KOPT-K1 (cell line): ENCODE measurements around the gene CHST3.
"Not testable (repeated sequence)": the region's sequence is repeated elsewhere in the genome, so short reads cannot be mapped to it uniquely, and the experiment has no call there.

Experiments
- H3K27ac ChIP-seq: fragments of 200-600 bp; sonication (generic); 2 replicates; pipeline ENCODE4 v1.5.1; 2016; ENCODE audit warnings: antibody characterized with exemption, mild to moderate bottlenecking, low read depth, low read length; ENCODE audit not compliant: poor library complexity, severe bottlenecking
- H3K36me3 ChIP-seq: fragments of 200-600 bp; sonication (generic); 2 replicates; pipeline ENCODE4 v1.5.1; 2017; ENCODE audit warnings: antibody characterized with exemption, mild to moderate bottlenecking, low read length, moderate library complexity; ENCODE audit not compliant: insufficient read depth
- H3K9me3 ChIP-seq: fragments of 200-600 bp; sonication (generic); 2 replicates; pipeline ENCODE4 v1.5.1; 2017; ENCODE audit warnings: antibody characterized with exemption, low read length, mild to moderate bottlenecking; ENCODE audit not compliant: insufficient read depth, poor library complexity, severe bottlenecking

CHST3 gene

DNA sequence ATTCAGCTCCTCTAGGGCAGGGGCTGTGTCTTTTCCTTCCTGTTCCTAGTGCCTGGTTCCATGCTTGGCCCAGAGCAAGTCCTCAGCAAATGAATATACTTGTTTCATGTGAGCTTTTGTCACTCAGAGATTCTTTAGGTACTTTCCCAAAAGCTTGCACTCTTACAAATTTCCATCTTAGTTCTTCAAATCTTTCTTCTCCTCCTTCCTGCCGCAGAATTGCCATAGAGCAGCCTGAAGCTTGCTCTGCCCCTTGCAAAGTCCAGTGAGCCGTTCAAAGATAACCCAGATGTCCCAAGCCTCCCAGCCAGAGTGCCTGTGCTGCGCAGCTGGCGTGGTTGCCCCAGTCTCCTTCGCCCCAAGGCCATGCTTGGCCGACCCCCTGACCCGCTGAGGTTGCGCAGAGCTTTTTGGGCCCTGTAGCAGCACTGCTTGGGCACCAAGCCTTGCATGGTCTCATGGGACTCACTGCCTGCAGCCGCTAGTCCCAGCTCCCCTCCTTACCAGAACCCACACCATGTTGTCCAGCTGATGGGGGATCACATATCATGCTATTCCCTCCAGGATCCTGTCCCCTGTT is 20.7 kb downstream of the CHST3 start:
- Histone ChIP-seq H3K36me3 (no peaks in the 10 kb centered on the region), H3K9me3 (peaks cover 6% of the 10 kb centered on the region), H3K27ac (no peak overlapping the region)

DNA sequence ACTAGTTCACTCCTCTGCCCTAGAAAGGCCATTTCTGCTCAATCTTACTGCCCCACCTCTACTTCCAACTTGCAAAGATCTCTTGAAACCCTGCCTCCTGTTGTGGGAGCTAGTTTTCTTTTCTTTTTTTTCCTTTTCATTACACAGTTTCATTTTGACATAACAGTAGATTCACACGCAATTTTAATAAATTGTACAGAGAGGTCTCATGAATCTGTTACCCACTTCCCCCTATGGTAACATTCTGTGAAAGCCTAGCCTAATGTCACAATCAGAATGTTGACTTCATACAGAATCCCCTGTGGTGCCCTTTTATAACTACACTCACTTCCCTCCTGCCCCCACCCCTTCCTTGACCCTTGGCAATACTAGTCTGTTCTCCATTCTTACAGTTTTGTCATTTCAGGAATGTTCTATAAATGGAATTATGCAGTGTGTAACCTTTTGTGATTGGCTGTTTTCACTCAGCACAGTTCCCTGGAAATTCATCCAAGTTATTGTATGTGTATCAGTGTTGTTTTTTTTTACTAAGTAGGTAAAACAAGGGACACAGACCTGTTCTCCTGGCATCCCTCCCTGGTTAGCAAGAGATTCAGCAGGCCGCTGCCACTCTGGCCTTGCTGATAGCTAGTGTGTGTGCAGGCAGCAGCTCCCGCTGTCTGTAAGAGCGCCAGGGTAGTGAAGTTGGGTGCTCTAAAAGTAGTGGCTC is 21.5 kb downstream of the CHST3 start:
- no peaks in the 10 kb centered on the region for H3K36me3 ChIP-seq
- peaks cover 6% of the 10 kb centered on the region for H3K9me3 ChIP-seq
- H3K27ac ChIP-seq, result no peak overlapping the region

DNA sequence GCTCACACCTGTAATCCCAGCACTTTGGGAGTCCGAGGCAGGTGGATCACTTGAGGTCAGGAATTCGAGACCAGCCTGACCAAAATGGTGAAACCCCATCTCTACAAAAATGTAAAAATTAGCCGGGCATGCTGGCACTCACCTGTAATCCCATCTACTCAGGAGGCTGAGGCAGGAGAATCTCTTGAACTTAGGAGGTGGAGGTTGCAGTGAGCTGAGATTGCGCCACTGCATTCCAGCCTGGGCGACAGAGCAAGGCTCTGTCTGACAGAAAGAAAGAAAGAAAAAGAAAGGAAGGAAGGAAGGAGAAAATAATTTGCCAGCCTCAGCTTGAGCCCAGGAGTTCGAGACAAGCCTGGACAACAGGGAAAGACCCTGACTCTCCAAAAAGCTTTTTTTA is 24.7 kb downstream of the CHST3 start:
- not testable (repeated sequence) for H3K27ac ChIP-seq, H3K36me3 ChIP-seq

DNA sequence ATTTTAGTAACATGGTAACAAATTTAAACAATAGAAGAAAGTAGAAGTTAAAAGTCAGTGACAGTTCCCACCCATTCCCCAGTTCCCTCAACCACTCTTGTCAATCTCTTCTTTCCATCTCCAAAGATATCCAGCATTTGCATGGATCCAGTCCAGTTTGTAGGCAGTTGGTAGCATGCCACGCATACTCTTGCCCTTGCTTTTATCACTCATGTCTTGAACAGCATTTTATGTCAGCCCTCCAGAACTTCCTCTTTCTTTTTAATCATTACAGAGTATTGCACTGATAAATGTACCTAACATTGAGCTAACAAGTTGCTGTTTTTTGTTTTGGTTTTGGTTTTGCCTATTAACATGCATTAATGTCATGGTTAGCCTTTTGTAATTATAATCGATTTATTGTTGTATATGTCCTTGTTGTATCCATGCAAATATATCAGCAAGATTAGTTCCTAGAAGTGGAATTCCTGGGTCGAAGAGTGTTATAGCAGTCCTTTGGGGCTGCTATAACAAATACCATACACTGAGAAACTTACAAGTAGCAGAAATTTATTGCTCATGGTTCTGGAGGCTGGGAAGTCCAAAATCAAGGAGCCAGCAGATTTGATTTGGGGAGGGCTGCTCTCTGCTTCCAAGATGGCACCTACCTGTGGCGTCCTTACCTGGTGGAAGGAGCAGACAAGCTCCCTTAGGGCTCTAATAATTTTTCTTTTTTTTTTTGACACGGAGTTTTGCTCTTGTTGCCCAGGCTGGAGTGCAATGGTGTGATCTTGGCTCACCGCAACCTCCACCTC is 25.7 kb downstream of the CHST3 start:
- Histone ChIP-seq H3K36me3 (no peaks in the 10 kb centered on the region), H3K9me3 (peaks cover 6% of the 10 kb centered on the region), H3K27ac (no peak overlapping the region)

More for the DNA sequence above, 24.7 kb downstream of the CHST3 start:
- H3K9me3 ChIP-seq, result not testable (repeated sequence)

DNA sequence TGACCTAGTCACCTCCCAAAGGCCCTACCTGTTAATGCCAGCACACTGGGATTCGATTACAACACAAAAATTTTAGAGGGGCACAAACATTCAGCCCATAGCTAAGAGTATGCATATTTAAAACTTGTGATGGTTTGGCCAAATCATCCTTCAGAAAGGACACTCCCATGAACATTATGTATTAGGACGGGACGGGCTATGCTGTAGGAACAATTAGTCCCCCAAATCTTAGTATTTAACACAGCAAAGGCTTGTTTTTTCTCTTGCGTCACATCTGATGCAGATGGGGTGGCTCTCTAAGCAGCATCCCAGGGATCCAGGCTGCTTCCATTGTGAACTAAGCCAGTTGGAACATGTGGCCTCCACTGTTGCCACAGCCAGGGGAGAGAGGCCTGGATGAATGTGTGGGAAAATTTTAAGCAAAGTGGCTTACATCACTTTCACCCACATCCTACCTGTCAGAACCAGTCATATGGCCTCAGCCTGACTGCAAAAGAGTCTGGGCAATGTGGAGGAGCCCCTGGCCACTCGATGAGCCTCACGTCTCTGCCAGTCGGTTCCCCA is 26.6 kb downstream of the CHST3 start:
- Histone ChIP-seq H3K9me3 (peaks cover 6% of the 10 kb centered on the region), H3K36me3 (no peaks in the 10 kb centered on the region)

DNA sequence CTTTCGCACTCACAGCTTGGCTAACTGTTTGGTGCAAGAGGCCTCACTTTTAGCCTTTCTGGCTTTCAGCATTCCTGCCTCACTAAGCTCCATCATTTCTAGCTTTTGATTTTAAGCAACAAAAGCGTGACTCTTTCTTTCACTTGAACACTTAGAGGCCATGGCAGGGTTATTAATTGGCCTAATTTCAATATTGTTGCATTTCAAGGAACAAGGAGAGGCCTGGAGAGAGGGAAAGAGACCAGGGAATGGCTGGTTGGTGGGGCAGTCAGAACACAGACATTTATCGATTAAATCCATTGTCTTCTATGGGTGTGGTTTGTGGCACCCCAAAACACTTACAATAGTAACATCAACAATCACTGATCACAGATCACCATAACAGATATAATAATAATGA is 31.3 kb downstream of the CHST3 start:
- no peaks in the 10 kb centered on the region for H3K9me3 ChIP-seq

More for the DNA sequence above, 26.6 kb downstream of the CHST3 start:
- H3K27ac ChIP-seq, result no peak overlapping the region

DNA sequence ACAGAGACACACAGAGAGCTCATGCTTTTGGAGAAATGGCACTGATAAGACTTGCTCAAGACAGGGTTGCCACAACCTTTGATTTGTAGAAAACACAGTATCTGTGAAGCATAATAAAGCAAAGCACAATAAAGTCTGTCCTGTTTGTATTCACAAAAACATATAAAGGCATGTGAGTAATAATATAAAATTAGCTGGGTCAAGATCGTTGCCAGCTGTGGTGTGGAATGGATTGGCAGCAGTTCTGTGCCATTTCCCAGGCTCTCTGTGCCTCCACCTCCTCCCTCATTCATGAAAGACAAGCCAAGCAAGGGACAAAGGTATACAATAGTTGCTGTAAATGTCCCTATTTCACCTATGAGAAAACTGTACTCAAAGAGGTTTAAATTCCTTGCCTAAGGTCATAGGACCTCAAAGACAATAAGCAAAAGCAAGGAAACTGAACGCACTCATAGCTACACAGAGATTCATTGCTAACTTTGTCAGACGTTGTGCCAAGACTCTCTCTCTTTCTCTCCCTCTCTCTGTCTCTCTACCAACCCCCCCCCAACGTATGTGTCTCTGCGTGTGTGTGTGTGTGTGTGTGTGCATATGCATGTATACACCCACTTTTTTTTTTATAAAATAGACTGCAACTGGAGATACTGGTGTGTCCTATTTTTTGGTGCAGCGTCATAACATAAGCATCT is 31.8 kb downstream of the CHST3 start:
- Histone ChIP-seq H3K36me3 (no peaks in the 10 kb centered on the region), H3K27ac (no peak overlapping the region), H3K9me3 (no peaks in the 10 kb centered on the region)

More for the DNA sequence above, 31.3 kb downstream of the CHST3 start:
- Histone ChIP-seq H3K27ac (no peak overlapping the region), H3K36me3 (no peaks in the 10 kb centered on the region)

DNA sequence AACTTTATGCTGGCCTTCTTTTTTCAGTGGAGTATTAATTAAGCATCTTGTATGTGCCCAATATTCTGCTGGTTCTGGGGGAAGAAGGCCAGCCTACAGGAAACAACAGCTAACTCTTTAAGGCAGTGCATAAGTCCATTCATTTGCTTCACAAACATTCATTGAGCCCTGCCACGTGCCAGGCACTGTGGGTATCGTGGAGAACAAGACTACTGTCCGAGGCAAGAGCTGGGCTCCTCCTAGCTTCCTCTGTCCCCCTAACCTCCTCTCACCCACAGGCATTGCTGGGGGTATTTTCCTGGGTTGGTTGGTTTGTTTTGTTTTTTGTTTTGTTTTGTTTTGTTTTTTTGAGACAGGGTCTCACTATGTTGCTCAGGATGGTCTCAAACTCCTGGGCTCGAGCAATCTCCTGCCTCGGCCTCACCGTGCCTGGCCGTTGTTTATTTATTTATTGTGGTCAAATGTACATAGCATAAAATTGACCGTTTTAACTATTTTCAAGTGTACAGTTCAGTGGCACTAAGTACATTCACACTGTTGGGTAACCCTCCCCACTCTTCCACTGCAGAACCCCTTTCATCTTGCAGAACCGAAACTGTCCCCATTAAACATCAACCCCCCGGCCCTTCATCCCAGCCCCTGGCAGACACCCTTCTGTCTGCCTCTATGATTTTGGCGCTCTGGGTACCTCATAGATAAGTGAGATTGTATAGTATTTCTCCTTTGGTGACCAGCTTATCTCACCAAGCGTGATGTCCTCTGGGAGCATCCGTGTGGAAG is 32.6 kb downstream of the CHST3 start:
- H3K27ac ChIP-seq, result no peak overlapping the region
- no peaks in the 10 kb centered on the region for H3K36me3 ChIP-seq
- no peaks in the 10 kb centered on the region for H3K9me3 ChIP-seq

DNA sequence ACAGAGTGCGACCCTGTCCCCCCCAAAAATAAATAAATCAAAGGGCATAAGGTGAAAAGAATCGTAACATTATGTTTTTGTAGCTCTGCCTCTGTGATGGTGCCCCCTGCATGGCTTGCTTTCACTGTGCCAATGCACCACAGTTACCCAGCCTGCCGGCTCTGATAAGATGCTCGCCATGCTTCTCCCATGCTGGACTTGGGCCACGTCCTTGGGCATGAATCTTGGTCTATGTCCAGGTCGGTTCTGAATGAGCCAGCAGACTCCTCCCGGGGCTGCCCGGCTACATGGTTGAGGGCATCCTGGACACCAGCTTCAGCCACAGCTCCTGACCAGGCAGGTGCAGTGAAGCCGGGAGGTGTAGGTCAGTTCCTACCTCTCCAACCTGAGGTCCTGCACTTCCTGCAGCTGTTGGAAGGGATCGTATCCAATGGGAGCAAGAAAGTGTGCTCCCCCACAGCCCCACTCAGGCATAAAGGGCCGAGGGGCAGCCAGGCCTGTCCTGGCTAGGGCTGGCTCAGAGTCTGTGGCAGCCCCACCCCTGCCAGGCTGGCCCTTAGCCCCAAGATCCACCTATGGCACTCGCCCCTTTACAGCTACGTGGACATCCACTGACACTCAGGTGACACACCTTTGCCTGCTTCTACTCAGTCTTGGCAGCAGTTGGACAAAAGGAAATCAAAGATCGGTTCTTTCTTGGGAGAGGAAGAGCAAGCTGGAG is 34.1 kb downstream of the CHST3 start:
- Histone ChIP-seq H3K9me3 (no peaks in the 10 kb centered on the region), H3K27ac (no peak overlapping the region), H3K36me3 (no peaks in the 10 kb centered on the region)

DNA sequence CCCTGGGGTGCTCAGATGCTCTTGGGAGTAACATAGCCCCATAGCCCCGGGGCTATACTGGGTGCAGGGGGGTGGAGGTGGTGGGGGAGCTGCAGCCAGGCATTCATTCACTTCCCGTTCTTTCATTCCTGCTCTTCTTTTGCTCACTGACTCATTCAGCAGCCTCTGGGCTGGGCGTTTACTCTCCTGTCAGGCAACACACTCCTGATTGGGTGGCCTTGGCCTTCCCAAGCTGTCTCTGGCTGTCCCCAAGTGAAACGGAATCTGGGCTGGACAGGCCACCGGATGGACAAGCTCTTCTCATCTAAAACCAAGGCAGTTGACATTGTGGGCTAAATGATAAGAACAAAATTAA is 34.6 kb downstream of the CHST3 start:
- H3K9me3 ChIP-seq, result no peaks in the 10 kb centered on the region
- no peak overlapping the region for H3K27ac ChIP-seq
- no peaks in the 10 kb centered on the region for H3K36me3 ChIP-seq

DNA sequence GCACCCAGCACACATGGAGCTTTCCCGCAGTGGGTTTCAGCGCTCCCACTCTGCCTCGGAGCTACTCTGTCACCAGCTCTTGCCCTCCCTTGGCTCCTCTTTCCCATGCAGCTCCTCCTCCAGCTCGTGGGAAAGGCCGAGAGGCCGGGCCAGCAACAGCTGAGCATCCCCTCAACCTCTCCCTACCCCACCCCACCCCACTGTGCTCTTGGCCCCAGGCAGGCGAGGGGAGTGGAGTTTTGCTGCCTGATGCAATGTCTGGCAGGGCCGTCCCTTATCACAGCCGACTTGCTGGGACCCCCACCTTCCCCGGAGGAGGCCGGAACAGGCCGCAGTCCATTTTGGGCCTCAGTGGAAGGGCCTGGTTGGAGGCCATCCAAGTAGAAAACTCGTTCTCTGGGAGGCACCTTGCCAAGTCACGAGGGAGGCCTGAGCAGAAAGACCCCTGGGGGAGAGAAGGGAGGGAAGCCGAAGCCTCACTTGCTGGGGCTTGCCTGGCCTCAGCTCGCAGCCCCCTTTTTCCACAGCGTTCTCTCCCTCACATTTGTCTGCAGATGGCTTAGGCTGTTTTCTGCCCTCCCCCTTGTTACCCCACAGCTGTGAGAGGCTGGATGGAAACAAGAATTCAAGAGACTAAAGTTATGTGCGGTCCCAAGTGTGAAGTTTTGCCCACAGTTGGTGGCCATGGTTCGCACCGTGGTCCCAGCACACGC is 35.3 kb downstream of the CHST3 start:
- Histone ChIP-seq H3K27ac (no peak overlapping the region), H3K36me3 (no peaks in the 10 kb centered on the region), H3K9me3 (no peaks in the 10 kb centered on the region)

DNA sequence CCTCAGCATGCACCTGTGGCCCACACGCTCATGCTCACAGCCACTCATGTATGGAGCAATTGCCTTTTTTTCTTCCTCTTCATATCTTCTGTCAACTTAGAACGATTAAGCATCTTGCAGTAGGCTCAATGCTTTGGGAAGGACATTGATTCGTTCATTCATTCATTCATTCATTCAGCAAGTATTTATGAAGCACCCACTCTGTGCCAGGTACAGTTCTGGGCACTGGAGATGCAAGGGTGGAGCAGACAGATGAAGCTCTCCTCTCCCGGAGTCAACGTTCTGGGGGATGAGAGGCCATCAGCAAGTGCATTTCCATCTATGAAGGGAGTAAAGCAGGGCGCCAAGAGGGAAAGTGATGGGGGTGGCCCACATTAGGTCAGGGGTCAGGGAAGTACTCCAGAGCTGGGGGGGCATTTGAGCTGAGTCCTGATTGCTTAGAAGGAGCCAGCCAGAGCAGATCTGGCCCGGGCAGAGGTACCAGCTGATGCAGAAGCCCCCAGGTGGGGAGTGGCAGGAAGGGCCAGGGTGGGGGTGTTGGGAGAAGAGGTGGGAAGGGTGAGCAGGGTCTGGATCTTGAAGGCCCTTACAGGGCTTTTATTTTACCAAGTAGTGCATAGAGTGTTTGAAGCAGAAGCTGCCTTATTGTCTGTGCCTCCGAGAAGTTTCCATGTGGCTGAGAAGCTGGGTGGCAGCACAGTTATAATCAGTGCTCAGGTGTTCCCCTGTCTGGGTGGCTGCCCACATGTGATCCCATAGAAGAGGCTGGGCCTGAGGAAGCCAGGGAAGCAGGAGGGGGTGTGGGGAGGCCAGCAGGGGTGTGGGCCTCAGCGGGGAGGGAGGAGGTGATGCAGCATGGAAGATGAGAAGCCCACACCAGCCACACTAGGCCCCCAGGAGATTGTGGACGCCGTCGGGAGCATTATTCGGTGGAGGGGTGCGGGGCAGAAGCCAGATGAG is 36.2 kb downstream of the CHST3 start:
- H3K9me3 ChIP-seq, result no peaks in the 10 kb centered on the region
- H3K36me3 ChIP-seq, result no peaks in the 10 kb centered on the region
- H3K27ac ChIP-seq, result no peak overlapping the region

DNA sequence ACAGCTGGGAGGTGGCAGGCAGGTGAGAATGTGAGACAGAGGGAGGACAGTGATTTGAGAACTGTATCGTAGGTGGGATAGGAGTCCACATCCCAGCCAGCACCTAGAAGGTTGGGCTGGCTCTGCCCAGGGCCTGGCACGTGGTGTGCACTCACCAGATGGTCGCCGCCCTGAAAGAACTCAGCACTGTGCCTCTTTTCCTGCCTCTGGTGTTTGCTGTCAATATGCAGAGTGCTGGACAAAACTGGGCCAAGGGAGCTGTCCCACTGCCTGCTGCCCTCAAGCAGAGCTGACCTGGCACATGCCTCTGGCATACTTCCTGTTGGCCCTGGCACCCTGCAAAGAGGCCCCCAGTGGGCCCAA is 36.8 kb downstream of the CHST3 start:
- Histone ChIP-seq H3K27ac (no peak overlapping the region), H3K36me3 (no peaks in the 10 kb centered on the region), H3K9me3 (no peaks in the 10 kb centered on the region)
